A549 (cell line): ENCODE measurements around the gene MED4.

Experiments used
- CEBPB ChIP-seq, 2 experiments: fragments of >200 bp in 1 of 2; sonication (Bioruptor Twin) in 1 of 2; formaldehyde crosslinking in 1 of 2; IDR thresholded peaks; 2 replicates each; pipeline ENCODE4 v1.6.1; 2012 to 2016
- CHD4 ChIP-seq: fragments of 200-600 bp; sonication (generic); IDR thresholded peaks from 2 replicates; pipeline ENCODE4 v1.6.1; 2016; ENCODE audit warnings: antibody characterized with exemption, mild to moderate bottlenecking, borderline replicate concordance
- ELK1 ChIP-seq: fragments of 150-350 bp; IDR thresholded peaks from 2 replicates; pipeline ENCODE4 v1.6.1; 2014; ENCODE audit warnings: low read depth, mild to moderate bottlenecking, low read length
- EP300 ChIP-seq, 2 experiments: fragments of >200 bp; sonication (Bioruptor Twin); formaldehyde crosslinking; IDR thresholded peaks; 2 replicates in 1 of 2; 3 replicates in 1 of 2; pipeline ENCODE4 v1.6.1; 2016 to 2017
- JUN ChIP-seq, 2 experiments: fragments of >200 bp; sonication (Bioruptor Twin); formaldehyde crosslinking; IDR thresholded peaks; 2 replicates in 1 of 2; 3 replicates in 1 of 2; pipeline ENCODE4 v1.6.1; 2016 to 2017
- MAZ ChIP-seq: fragments of 150-350 bp; IDR thresholded peaks from 2 replicates; pipeline ENCODE4 v1.6.1; 2014; ENCODE audit warnings: antibody characterized with exemption, low read depth, low read length, borderline replicate concordance
- RNF2 ChIP-seq: fragments of 200-600 bp; sonication (generic); IDR thresholded peaks from 2 replicates; pipeline ENCODE4 v1.6.1; 2016; ENCODE audit warnings: low read depth, mild to moderate bottlenecking, antibody characterized with exemption, moderate library complexity, borderline replicate concordance
- ZC3H11A ChIP-seq: fragments of 450-650 bp; IDR thresholded peaks from 2 replicates; pipeline ENCODE4 v1.6.1; 2014; ENCODE audit warnings: antibody characterized with exemption, mild to moderate bottlenecking
- TF ChIP-seq, protein P1 (sequence below): fragments of >200 bp; sonication (Bioruptor Twin); formaldehyde crosslinking; IDR thresholded peaks from 3 replicates; pipeline ENCODE4 v1.5.1; 2016
- TF ChIP-seq, protein P2 (sequence below): IDR thresholded peaks from 2 replicates; pipeline ENCODE4 v1.6.1; 2012

- TF ChIP-seq, protein P1, sequence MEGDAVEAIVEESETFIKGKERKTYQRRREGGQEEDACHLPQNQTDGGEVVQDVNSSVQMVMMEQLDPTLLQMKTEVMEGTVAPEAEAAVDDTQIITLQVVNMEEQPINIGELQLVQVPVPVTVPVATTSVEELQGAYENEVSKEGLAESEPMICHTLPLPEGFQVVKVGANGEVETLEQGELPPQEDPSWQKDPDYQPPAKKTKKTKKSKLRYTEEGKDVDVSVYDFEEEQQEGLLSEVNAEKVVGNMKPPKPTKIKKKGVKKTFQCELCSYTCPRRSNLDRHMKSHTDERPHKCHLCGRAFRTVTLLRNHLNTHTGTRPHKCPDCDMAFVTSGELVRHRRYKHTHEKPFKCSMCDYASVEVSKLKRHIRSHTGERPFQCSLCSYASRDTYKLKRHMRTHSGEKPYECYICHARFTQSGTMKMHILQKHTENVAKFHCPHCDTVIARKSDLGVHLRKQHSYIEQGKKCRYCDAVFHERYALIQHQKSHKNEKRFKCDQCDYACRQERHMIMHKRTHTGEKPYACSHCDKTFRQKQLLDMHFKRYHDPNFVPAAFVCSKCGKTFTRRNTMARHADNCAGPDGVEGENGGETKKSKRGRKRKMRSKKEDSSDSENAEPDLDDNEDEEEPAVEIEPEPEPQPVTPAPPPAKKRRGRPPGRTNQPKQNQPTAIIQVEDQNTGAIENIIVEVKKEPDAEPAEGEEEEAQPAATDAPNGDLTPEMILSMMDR = no peak
- TF ChIP-seq CHD4 (no peak), EP300 (IDR thresholded peaks at IDR 0.05) (no peak), MAZ (no peak), ELK1 (no peak), RNF2 (no peak), ZC3H11A (no peak), CEBPB (IDR thresholded peaks at IDR 0.05) (no peak), JUN (IDR thresholded peaks at IDR 0.05) (no peak)
- TF ChIP-seq, protein P2, sequence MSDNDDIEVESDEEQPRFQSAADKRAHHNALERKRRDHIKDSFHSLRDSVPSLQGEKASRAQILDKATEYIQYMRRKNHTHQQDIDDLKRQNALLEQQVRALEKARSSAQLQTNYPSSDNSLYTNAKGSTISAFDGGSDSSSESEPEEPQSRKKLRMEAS = no peak
Measured at GRCh38 chr13:48110132-48110868, 15.4 kb upstream of the MED4 start.
